GM12873 (cell line): ENCODE results near the gene IL17D.

ENCODE experiments used
- CTCF ChIP-seq: IDR thresholded peaks from 2 replicates; pipeline ENCODE4 v1.5.1; 2012; ENCODE audit warnings: low read depth, mild to moderate bottlenecking, moderate library complexity, low read length, control low read depth; ENCODE audit not compliant: insufficient read depth; ENCODE audit errors: missing control alignments

IL17D gene

GRCh38 chr13:20684041-20684440 is 19.5 kb upstream of the IL17D start:
- TF ChIP-seq CTCF, result no peak

GRCh38 chr13:20684546-20684945 is 19.0 kb upstream of the IL17D start:
- TF ChIP-seq CTCF, result no peak

- no peak for TF ChIP-seq CTCF
Observed at GRCh38 chr13:20685092-20685491, 18.4 kb upstream of the IL17D start.

GRCh38 chr13:20686167-20686566 is 17.3 kb upstream of the IL17D start:
- no peak for TF ChIP-seq CTCF

- TF ChIP-seq CTCF, result no peak
Observed at GRCh38 chr13:20686863-20687579, 16.5 kb upstream of the IL17D start.

- TF ChIP-seq CTCF, result no peak
Observed at GRCh38 chr13:20689291-20689690, 14.2 kb upstream of the IL17D start.

- no peak for TF ChIP-seq CTCF
Observed at GRCh38 chr13:20691616-20692015, 11.9 kb upstream of the IL17D start.
